Measurements from ENCODE around the gene ATP8A2.
"Not testable (repeated sequence)": the region's sequence is repeated elsewhere in the genome, so short reads cannot be mapped to it uniquely, and the experiment has no call there.

The ATP8A2 gene

DNA sequence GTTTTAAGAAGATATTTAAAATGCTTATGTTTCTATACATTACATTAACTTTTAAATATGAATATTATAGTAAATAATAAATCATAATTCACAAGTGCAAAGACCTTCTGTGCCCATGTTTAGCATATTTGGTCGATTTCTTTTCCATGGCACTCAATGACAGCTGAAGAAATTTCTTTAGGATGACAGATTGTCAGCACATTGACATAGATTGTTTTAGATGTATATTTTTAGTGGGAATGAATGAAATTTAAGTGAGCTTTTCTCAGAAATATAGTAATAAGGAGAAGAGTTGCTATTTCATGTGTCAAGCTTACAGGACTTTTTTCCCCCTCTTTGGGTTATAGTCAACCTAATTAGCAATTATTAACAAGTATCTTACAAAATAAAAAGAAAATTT lies 423.5 kb downstream of the ATP8A2 start:
- DNase-seq, result no peak

DNA sequence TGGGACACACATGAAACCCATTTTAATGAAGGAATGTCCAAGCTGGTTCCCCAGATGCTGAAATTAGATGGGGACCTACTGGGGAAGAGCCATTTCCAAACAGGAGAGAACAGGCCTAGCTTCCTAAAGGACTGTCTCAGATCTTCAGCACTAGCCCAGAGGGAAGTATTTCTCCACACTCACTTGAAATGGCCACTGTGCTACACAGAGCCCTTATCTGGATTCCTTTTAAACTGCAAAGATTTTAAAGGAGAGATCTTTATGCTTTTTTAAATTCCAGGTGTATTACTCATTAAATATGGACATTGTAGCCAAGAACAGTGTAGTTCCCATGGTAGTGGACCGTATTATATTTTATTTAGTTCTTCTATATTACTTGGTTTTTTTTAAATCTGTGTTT lies 424.7 kb downstream of the ATP8A2 start:
- no peak for DNase-seq

DNA sequence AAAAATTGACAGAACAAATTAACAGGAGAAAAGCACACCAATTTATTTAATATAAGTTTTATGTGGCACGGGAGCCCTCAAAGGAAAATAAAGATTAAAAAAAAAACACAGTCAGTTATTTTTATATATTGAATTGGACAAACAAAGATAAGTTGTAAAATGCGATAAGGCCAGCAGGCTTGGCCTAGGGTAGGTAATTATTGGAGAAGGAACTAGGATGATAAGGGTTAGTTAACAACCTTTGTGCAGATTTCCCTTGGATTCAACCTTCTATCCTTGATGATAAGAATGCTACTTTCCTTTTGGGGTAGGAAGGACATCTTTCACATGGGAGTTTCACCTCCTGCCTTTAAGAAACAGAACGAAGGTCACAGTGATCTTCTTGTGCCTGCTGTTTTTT lies 427.2 kb downstream of the ATP8A2 start:
- no peak for DNase-seq

DNA sequence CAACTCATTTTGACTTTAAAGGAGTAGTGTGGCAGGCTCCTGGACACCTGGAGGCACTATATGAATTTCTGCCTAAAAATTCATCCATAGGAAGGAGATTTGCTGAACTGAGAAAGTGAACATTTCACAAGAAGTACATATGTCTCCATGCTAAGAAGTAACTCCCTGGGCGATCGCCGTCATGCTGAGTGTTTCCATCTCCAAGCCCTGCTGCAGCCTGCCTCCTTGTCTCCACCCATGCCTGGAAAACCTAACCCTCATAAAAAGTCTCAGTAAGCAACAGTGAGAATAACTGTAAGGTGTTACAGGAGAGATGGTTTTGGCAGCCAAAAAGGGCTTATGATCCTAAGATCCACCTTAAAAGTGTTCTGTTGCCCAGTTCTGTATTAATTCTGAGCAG lies 428.7 kb downstream of the ATP8A2 start:
- DNase-seq, result no peak

DNA sequence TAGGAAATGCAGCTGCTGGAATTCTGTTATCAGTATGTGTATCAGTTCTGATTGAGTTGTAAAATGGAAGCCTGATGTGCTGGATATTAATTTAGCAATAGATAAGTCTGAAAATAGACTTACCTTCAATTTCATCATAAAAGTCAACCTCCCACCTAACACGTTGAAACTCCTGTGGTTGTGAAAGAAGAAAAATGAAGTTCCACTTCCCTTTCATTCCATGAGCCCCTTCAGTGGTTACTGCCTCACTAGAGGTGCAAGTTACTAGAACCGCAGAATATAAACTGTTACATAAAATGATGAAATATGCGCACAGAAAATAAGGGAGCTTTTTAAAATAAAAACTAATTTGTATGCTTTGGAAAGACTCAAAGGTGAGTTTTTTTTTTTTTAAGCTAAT lies 430.8 kb downstream of the ATP8A2 start:
- DNase-seq, result no peak

DNA sequence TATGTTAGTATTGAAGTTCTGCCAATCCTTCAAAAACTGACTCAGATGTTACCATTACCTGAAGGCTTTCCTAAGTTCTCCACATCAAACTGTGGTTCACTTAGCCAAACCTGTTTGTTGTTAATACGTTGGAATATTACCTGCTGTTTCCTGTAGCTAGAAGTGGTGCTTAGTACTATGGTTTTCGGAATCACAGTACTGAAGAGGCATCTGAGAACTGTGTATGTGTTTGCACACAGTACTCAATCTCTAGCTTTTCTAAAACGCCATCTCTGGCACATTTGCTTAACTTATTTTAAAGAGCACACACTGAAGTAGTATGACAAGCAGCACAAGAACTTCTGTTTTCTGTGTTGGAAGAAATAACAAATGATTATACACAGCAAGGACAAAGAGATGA lies 431.9 kb downstream of the ATP8A2 start:
- DNase-seq, result no peak

DNA sequence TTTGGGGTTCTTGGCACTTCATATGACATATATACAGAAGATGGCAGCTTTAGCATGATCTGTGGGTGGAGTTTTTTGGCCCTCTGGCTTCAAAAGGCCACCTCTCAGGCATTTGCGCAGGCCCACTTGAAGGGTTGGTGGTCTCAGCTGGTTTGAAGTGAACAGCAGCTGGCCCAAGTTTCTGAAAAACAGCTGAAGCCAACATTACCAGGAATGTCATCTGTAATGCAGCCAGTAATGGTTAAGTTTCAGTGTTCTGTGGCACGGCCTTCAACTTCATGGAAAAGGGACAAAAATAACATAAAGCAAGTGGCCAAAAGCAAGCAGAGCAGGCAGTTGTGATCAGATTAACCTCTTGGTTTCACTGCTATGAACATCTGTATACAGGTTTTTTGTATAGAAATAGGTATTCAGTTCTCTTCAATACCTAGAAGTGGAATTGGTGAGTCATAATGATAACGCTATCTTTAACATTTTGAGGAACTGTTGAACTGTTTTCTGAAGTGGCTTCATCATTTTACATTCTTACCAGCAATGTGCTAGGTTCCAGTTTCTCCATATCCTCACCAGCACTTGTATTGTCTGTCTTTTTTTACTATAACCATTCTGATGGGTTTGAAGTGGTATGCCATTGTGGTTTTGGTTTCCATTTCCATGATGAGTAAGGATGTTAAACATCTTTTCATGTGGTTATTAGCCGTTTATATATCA lies 434.6 kb downstream of the ATP8A2 start:
- no peak for DNase-seq

DNA sequence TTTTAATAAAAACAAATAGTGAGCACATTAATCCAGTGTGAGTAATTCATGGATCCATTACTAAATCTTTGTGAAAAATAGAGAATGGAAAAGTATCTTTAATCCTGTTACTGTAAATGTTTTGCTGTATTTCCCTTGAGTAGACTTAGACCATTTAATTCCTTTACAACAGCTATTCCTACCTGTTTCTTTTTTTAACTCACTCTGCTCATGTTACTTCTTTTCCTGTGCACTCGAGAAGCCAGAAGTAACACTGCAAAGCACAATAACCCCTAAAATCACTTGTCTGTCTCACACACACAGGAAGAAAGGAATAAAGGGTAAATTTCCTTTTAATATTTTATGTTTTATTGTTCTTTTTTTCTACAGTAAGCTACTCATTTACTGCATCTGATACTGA lies 435.8 kb downstream of the ATP8A2 start:
- no peak for DNase-seq

DNA sequence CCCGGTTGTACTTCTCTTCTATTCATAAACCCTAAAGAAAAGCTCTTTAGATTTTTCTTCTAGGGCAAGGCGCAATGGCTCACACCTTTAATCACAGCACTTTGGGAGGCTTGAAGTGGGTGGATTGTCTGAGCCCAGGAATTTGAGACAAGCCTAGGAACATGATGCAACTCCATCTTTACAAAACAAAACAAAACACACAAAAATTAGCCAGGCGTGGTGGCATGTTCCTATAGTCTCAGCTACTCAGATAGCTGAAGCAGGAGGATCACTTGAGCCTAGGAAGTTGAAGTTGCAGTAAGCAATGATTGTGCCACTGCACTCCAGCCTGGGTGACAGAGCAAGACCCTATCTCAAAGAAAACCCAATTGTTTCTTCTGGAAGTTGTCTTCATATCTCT lies 439.7 kb downstream of the ATP8A2 start:
- no peak for DNase-seq

DNA sequence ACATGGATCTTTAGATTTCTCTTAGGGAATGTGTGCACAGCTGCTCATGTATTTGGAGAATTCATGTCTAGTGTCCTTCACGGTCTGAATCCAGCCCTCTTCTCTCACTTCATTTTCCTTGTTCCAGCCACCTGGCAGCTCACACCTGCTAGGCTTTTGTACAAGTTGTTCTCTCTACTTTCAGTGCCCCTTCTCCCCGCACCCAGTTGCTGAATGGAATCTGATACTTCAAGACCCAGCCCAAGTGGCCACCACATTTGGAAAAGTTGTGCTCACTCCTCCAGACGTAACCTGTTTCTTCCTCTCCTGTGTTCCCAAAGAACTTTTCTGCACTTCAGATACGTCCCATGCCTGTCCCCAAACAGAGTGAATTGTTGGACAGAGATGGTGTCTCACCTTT lies 444.5 kb downstream of the ATP8A2 start:
- DNase-seq, result no peak

DNA sequence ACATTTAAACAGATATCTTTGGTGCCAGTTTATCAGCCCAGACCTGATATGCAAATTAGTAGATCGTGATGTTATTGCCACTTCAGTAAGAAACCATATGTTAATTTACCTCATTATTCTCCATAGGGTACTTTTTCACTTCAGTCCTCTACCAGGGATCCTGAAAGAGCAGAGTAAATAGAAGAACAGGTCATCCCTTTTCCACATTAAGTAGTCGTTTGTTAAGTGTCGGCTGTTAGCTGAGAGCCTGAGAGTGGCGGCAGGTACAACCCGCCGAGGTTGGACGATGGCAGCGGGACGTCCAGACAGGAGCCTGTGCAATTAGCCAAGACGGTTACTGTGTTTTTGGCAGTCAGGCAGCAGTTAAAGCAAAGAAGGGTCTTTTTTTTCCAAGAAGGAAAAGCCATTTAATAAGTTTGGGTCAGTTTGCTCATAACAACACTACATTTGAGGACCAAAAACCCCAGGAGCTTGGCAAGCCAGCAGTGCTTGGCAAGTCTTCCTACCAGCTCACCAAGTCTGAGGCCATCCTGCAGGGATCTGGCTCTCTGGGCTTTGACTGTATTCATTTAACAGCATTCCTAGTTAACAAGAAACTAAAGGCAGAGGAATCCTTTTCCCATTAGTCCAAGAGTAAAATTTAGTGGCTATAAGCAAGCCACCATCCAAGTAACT lies 448.2 kb downstream of the ATP8A2 start:
- peak in 13 of 58 donors; percentile 2 to 40 (median 10) for DNase-seq

DNA sequence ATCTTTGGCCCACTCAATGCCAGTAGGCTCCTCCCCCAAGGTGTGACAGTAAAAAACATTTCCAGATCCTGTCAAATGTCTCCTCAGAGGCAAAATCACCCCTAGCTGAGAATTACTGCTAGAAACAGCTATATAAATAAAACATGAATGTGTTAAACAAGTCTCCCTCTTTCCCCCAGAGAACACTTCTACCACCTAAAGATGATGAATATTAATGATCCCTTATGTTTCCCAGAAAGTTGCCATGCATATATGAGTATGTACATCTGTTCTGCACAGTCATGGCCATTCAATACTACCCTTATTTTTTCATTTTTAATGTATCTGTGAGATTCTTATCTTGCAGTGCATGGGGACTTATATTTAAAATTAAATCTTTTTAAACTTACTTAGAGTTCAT lies 450.0 kb downstream of the ATP8A2 start:
- DNase-seq, result no peak

DNA sequence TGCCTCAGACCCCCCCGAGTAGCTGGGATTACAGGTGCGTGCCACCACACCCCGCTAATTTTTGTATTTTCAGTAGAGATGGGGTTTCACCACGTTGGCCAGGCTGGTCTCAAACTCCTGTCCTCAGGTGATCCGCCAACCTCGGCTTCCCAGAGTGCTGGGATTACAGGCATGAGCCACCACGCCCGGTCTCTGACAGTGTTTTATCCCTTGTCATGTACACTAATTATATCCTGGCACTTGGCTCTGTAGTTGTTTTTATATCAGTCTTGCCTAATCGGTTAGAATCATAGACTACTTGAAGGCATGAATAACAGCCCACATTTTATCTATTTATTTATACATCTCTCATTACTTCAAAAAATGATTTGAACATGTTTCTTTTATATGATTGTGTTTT lies 455.4 kb downstream of the ATP8A2 start:
- DNase-seq, result not testable (repeated sequence)

DNA sequence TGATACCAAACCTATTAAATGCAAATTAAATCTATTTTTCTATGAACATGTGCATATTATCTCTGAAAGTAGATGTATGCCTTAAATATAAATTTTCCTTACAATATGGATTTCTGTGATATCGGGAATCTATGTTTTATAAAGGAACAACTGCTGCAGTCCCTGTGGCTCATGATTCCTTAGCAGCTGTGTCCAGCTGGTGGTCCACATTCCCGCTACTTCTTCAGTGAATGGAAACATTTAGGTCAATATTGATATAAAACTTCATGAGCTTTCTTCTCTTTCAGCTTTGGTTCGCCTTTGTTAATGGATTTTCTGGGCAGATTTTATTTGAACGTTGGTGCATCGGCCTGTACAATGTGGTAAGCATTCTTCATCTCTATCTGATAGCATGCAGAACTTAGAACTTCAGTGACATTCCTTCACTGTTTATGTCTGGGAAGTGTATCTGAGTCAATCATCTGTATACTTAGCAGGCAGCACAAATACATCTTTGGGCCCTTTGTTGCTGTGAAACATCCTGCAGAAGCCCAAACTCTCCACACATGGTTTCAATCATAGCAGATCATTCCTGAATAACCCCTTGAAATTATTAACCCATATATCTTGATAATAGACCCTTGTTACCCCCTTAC lies 456.2 kb downstream of the ATP8A2 start:
- DNase-seq, result no peak

DNA sequence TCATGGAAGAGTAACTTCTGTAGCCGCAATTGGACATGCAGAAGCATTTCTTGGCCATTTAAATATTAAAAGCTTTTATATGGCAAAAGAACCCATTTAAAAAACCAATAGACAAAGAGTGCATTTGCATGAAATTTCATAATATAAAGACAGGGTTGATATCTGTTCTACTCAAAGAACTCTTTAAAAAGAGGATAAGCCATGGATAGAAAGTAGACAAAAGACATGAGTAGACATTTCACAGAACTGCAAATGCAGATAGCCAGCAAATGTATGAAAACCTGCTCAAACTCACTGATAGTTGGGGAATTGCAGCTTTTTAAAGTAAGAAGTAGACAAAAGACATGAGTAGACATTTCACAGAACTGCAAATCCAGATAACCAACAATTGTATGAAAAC lies 462.0 kb downstream of the ATP8A2 start:
- DNase-seq, result no peak

DNA sequence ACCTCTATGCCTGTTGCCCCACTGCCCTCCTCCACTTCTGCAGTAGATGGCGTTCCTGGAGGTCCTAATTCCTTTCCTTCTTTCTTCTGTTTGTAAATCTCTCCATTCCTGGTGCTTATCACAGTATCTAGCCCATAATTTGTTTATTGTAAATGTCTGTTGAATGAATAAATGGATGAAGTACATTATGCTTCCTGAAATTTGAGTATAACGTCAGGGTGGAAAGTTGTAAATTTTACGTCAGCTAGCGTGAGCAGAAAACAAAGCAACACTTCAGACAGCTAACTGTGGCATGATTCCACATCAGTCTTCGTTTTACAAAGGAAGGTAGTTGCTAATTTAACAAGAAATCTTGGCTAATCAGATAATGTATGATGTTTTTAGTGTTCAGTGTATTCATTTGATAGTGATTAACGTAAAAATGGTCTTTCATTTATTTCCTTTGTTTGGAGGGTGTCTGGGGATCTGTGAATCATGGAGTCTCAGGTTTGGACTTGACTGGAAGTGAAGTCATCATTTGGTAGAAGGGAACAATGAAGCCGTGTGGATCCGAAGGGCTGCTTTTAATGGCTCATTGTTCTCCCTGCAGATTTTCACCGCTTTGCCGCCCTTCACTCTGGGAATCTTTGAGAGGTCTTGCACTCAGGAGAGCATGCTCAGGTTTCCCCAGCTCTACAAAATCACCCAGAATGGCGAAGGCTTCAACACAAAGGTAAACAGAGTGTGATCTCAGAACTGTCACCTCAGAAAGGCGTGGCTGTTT lies 465.0 kb downstream of the ATP8A2 start:
- DNase-seq, result peak in 1 of 58 donors; percentile 30

DNA sequence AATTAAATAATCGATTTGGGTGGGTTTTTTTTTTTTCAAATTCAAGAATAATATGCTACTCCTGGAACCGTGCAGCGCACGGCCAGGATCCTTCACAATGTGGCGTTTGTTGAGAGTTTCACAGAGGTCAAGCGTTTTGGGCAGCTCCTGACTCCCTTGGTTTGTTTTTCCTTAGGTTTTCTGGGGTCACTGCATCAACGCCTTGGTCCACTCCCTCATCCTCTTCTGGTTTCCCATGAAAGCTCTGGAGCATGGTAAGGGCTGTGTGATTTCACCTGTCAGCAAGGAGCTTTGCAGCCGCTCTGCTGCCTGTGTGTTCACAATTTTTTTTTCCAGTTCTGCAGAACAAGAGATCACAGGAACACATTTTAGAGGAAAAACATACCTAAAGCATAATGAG lies 467.6 kb downstream of the ATP8A2 start:
- DNase-seq, result no peak

DNA sequence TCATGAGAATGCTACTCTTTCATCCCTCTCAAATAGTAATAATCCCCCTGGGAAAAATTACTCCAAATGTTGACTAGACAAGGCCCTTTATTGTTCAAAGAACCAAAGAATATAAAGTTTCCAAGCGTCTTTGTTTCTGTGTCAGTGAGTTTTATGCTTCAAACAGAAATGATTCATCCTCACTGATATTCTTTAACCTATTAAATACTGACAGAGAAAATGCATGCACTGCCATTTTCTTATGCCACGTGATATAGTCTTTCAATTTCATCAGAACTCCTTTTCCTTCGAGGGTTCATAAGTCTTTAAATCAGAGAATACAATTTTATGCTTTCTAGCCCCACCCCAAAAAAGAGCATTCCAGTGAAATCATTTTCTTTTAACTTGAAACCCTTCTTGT lies 468.5 kb downstream of the ATP8A2 start:
- DNase-seq, result no peak

DNA sequence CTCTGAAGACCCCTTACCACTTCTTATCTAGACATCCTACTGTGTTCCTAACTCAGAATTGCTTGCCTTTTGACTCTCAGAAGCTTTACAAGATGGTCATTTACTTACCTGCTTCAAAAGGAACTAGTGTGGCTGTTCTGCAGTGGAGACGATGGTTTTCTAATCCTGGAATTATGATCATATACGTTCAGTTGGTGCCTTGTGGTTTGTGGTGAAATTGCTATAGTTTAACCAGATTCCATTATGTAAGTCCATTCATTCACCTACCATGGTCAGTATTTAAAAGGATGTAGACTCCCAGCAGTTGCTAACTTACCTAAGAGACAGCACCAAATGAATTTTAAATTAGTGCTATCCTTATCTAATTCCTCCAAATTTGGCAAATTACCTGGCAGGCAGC lies 469.2 kb downstream of the ATP8A2 start:
- no peak for DNase-seq

DNA sequence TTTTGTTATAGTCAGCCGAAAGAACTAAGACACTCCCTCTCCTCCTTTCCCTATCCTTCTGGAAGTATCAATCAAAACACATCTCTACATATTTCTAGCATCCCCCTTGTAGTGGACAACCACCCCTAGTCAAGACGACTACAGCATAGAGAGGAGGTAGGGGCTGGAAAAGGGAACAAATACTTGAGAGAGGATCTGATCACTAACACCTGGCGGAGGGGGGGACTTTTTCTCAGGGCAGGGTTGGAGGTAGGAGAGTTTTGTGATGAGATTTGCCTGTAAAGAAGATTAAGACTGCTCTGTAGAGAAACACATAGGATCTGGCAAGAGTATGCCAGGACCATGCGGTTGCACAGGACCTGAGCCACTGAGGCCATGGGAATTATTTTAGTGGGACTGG lies 471.9 kb downstream of the ATP8A2 start:
- DNase-seq, result no peak

DNA sequence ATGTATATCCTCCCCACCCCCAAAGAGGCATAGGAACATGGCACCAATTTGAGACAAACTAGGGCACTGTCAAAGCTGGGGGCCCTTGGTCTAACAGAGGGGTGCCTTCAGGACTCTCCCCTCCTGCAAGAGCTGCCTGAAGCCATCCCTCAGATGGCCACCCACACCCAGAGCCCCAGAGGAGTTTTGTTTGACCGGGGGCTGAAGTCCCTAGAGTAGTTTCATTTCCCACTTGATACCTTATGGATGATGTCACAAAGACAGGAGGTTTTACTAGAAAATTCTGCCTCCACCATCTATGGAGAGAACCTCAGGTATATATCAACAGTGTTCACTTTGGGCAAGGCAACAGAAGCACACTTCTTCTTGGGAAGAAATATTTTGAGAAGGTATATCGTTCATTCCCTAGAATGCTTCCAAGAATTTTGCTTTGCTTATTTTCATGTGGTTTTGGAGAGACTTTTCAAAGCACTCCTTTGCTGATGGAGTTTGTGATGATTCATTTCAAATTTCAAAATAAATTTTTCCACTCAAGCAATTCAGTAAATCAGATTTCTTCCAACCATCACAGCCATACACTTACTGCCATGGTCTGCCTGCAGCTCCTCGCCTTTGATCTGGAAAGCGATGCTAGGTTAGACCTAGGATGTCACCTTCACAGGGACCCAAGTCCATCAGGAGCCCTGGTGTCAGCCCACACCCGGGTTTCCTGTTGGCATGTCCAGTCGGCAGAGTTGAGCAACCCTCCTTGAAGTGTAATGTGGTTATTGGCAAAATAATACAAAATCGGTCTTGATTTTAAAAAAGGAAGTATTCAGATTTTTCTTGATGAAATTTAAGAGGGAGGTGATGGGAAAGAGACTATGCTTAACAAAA lies 473.0 kb downstream of the ATP8A2 start:
- no peak for DNase-seq

All from anterior cingulate cortex (tissue), 58 donors.